ENCODE results near the gene SEPSECS. TPM values are rescaled to one million over a fixed set of nuclear protein-coding genes. Genes with fewer than 3 reads are reported as not detected.
A peak's percentile ranks its signal among the peaks of the same experiment; 100 is the strongest.

Gene SEPSECS
- total and polyA plus RNA-seq, 9 of the 15 experiments (the other 6 are each of a cell fraction or from before 2014, with no cell fraction given): 3.9 to 17.2 (median 7.9) TPM

DNA sequence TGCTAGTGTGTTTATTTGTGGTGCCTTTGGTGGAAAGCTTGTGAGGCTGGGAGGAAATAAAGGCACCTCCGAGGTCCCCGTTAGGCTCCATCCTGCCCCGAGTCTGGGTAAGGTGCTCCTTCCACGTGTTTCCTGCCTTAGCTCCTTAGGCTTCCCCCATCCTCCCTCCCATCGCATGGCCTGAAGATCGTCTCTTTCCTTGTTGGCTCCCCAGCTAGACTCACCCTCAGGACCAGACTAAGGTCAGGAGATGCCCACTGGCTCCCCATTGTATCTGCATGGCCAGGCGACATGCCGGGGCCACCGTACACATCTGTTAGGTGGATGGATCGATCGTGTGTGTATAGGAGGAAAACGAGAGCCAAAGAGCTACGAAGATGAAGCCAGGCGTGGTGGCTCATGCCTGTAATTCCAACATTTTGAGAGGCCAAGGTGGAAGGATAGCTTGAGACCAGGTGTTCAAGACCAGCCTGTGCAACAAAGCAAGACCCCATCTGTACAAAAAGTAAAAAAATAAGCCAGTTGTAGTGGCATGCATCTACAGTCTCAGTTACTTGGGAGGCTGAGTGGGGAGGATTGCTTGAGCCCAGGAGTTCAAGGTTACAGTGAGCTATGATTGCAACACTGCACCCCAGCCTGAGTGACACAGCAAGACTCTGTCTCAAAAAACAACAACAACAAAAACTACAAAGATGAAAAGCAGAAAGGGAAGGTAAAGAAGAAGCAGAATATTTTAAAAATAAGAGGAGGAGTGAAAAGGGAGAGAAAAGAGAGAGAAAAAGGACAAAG lies 53.7 kb downstream of the SEPSECS start:
- Histone ChIP-seq H3K9me3 (replicated peaks; ENCODE audit: control insufficient read depth, insufficient read depth, low read depth, low read length) (no peaks in the 10 kb centered on the region), H3K4me1 (replicated peaks in 1 of 2; ENCODE audit: control insufficient read depth in 2 of 2, insufficient read depth in 2 of 2, low read length in 2 of 2) (peaks cover 0 to 3% of the 10 kb centered on the region in 2 experiments; a peak in 1 of 5 replicates), H3K27ac (ENCODE audit: extremely low read depth, low read depth, low read length) (no peak overlapping the region), H3K4me3 (no peak overlapping the region), H3K27me3 (ENCODE audit: control insufficient read depth in 2 of 2, insufficient read depth in 2 of 2, low read length in 2 of 2) (peaks cover 24 to 60% of the 10 kb centered on the region in 2 experiments), H2AFZ (ENCODE audit: low read depth, low read length) (no peak overlapping the region), H3K36me3 (ENCODE audit: control insufficient read depth, insufficient read depth, low read length) (no peaks in the 10 kb centered on the region), H3K4me2 (ENCODE audit: insufficient read depth, low read length) (no peak overlapping the region), H3K9me1 (ENCODE audit: control insufficient read depth, insufficient read depth, low read length) (no peaks in the 10 kb centered on the region), H4K20me1 (replicated peaks; ENCODE audit: control insufficient read depth, insufficient read depth, low read length) (peaks cover 5% of the 10 kb centered on the region; the same call in 1 of the 2 replicates), H3K79me2 (ENCODE audit: control insufficient read depth, insufficient read depth, low read length) (no peaks in the 10 kb centered on the region), H3K9ac (ENCODE audit: insufficient read depth in 1 of 2, low read depth in 2 of 2, low read length in 2 of 2) (no peak overlapping the region)
- POLR2A ChIA-PET: interaction anchor here (0.7 to 1.8 kb wide), 3 partner anchors 9 to 14 kb away, joined by 3 to 10 read pairs (median 3); no protein-coding TSS in a partner anchor
- peak; percentile 57 for TF ChIP-seq CEBPB (tag; IDR thresholded peaks at IDR 0.05)
- no peak for TF ChIP-seq ZZZ3 (IDR thresholded peaks at IDR 0.05)
- ATAC-seq (no peak), FAIRE-seq (peak; percentile 51), DNase-seq (ENCODE audit: extremely low read depth in 1 of 4, low spot score in 3 of 4) (no peak)
- CTCF ChIA-PET (ENCODE audit: low intra/inter-chr PET ratio): no interaction called here
- 4% methylated on average over 14 of the region's 14 CpGs for WGBS (ENCODE audit: insufficient coverage, low coverage, missing lambda C conversion rate)
- intact Hi-C loops (cut with micrococcal nuclease) (no loop called here), in situ Hi-C loops (cut with MboI) (no loop called here)
- BruUV-seq (replicated peaks): no TSS peak

- H3K4me2 ChIP-seq (ENCODE audit: insufficient read depth, low read length): no peak overlapping the region
- peaks cover 23 to 50% of the 10 kb centered on the region in 2 experiments for H3K27me3 ChIP-seq (ENCODE audit: control insufficient read depth in 2 of 2, insufficient read depth in 2 of 2, low read length in 2 of 2)
- no peaks in the 10 kb centered on the region for H3K9me1 ChIP-seq (ENCODE audit: control insufficient read depth, insufficient read depth, low read length)
- H4K20me1 ChIP-seq (replicated peaks; ENCODE audit: control insufficient read depth, insufficient read depth, low read length): no peaks in the 10 kb centered on the region; the same call in 1 of the 2 replicates
- no TSS peak for BruUV-seq (replicated peaks)
- intact Hi-C loops (cut with micrococcal nuclease): no loop called here
- no peak overlapping the region for H3K4me3 ChIP-seq
- in situ Hi-C loops (cut with MboI): no loop called here
- H3K79me2 ChIP-seq (ENCODE audit: control insufficient read depth, insufficient read depth, low read length): no peaks in the 10 kb centered on the region
- 0% methylated on average over 3 of the region's 3 CpGs for WGBS (ENCODE audit: insufficient coverage, low coverage, missing lambda C conversion rate)
- ATAC-seq: no peak
- no peak overlapping the region for H3K9ac ChIP-seq (ENCODE audit: insufficient read depth in 1 of 2, low read depth in 2 of 2, low read length in 2 of 2)
- no peak for FAIRE-seq
- H2AFZ ChIP-seq (ENCODE audit: low read depth, low read length): no peak overlapping the region
- DNase-seq (ENCODE audit: extremely low read depth in 1 of 4, low spot score in 3 of 4): no peak
- no peaks in the 10 kb centered on the region for H3K9me3 ChIP-seq (replicated peaks; ENCODE audit: control insufficient read depth, insufficient read depth, low read depth, low read length)
- no peak for TF ChIP-seq MAZ (CRISPR knock-in tag; conservative IDR thresholded peaks at IDR 0.05 in 1 of 2, IDR thresholded peaks at IDR 0.05 in 1 of 2)
- TF ChIP-seq E4F1 (CRISPR knock-in tag; IDR thresholded peaks at IDR 0.05; ENCODE audit: borderline replicate concordance): no peak
- ChIA-PET POLR2A (interaction anchor here (0.7 to 1.2 kb wide), 2 partner anchors 11 to 1103 kb away, joined by 3 read pairs; no protein-coding TSS in a partner anchor), CTCF (ENCODE audit: low intra/inter-chr PET ratio) (no interaction called here)
- H3K4me1 ChIP-seq (replicated peaks in 1 of 2; ENCODE audit: control insufficient read depth in 2 of 2, insufficient read depth in 2 of 2, low read length in 2 of 2): peaks cover 1 to 3% of the 10 kb centered on the region in 2 experiments; a peak in 2 of 5 replicates
- H3K27ac ChIP-seq (ENCODE audit: extremely low read depth, low read depth, low read length): no peak overlapping the region
- H3K36me3 ChIP-seq (ENCODE audit: control insufficient read depth, insufficient read depth, low read length): no peaks in the 10 kb centered on the region
Measured at GRCh38 chr4:25104591-25104990, 55.7 kb downstream of the SEPSECS start.
